ENCODE measurements around the gene TMEM220.
"Not testable (repeated sequence)": the region's sequence is repeated elsewhere in the genome, so short reads cannot be mapped to it uniquely, and the experiment has no call there.

Gene TMEM220

GRCh38 chr17:10754861-10755591 is 25.2 kb upstream of the TMEM220 start:
- no peak for DNase-seq

- DNase-seq, result no peak
Observed at GRCh38 chr17:10754109-10754508, 24.3 kb upstream of the TMEM220 start.

GRCh38 chr17:10752696-10753095 is 22.9 kb upstream of the TMEM220 start:
- no peak for DNase-seq

- DNase-seq, result no peak
Observed at GRCh38 chr17:10751563-10751962, 21.7 kb upstream of the TMEM220 start.

- DNase-seq, result no peak
Observed at GRCh38 chr17:10750210-10750609, 20.4 kb upstream of the TMEM220 start.

GRCh38 chr17:10748531-10749181 is 18.8 kb upstream of the TMEM220 start:
- DNase-seq, result no peak

- no peak for DNase-seq
Observed at GRCh38 chr17:10745231-10745630, 15.4 kb upstream of the TMEM220 start.

- no peak for DNase-seq
Observed at GRCh38 chr17:10744501-10745000, 14.7 kb upstream of the TMEM220 start.

GRCh38 chr17:10743316-10744009 is 13.6 kb upstream of the TMEM220 start:
- DNase-seq, result no peak

GRCh38 chr17:10742431-10742830 is 12.6 kb upstream of the TMEM220 start:
- DNase-seq, result no peak

GRCh38 chr17:10741416-10742135 is 11.8 kb upstream of the TMEM220 start:
- DNase-seq, result no peak

- DNase-seq, result no peak
Observed at GRCh38 chr17:10739386-10739785, 9.6 kb upstream of the TMEM220 start.

- DNase-seq, result no peak
Observed at GRCh38 chr17:10738521-10739258, 8.9 kb upstream of the TMEM220 start.

- no peak for DNase-seq
Observed at GRCh38 chr17:10737736-10738135, 7.9 kb upstream of the TMEM220 start.

- no peak for DNase-seq
Observed at GRCh38 chr17:10737168-10737622, 7.4 kb upstream of the TMEM220 start.

- DNase-seq, result no peak
Observed at GRCh38 chr17:10735821-10736220, 6.0 kb upstream of the TMEM220 start.

- DNase-seq, result no peak
Observed at GRCh38 chr17:10735251-10735650, 5.4 kb upstream of the TMEM220 start.

GRCh38 chr17:10733666-10734065 is 3.8 kb upstream of the TMEM220 start:
- no peak for DNase-seq

- not testable (repeated sequence) for DNase-seq
Observed at GRCh38 chr17:10732121-10732520, 2.3 kb upstream of the TMEM220 start.

GRCh38 chr17:10731408-10731879 is 1.6 kb upstream of the TMEM220 start:
- DNase-seq, result no peak

- DNase-seq, result not testable (repeated sequence)
Observed at GRCh38 chr17:10730247-10730646, 424 bp upstream of the TMEM220 start.

GRCh38 chr17:10728331-10728892 is 1.4 kb downstream of the TMEM220 start:
- no peak for DNase-seq
